ENCODE results near the gene CLPSL1. TPM values are rescaled to one million over a fixed set of nuclear protein-coding genes. Genes with fewer than 3 reads are reported as not detected.

Gene CLPSL1
- total RNA-seq, 1 donor from 2014 or later: not detected

GRCh38 chr6:35795453-35796071 lies 14.7 kb downstream of the CLPSL1 start:
- DNase-seq (ENCODE audit: low read depth): no peak

GRCh38 chr6:35796236-35796635 lies 15.4 kb downstream of the CLPSL1 start:
- no peak for DNase-seq (ENCODE audit: low read depth)

GRCh38 chr6:35797837-35798526 lies 17.2 kb downstream of the CLPSL1 start:
- DNase-seq (ENCODE audit: low read depth): no peak

GRCh38 chr6:35798706-35799105 lies 17.9 kb downstream of the CLPSL1 start:
- no peak for DNase-seq (ENCODE audit: low read depth)

- DNase-seq (ENCODE audit: low read depth): no peak
Observed at GRCh38 chr6:35801148-35801547, 20.3 kb downstream of the CLPSL1 start.

GRCh38 chr6:35804996-35805736 lies 24.3 kb downstream of the CLPSL1 start, which contains the start of gene LHFPL5:
Gene LHFPL5 (plus strand): TSS chr6:35805352. CDS start chr6:35805671, 319 bp downstream.
- no peak for DNase-seq (ENCODE audit: low read depth)

- DNase-seq (ENCODE audit: low read depth): no peak
Observed at GRCh38 chr6:35808688-35809087, 27.9 kb downstream of the CLPSL1 start.

- DNase-seq (ENCODE audit: low read depth): no peak
Observed at GRCh38 chr6:35809809-35810208, 29.0 kb downstream of the CLPSL1 start.

GRCh38 chr6:35810971-35811698 lies 30.3 kb downstream of the CLPSL1 start:
- DNase-seq (ENCODE audit: low read depth): peak; percentile 98

GRCh38 chr6:35811699-35811995 lies 30.8 kb downstream of the CLPSL1 start:
- peak; percentile 32 for DNase-seq (ENCODE audit: low read depth)

- DNase-seq (ENCODE audit: low read depth): no peak
Observed at GRCh38 chr6:35817515-35817914, 36.7 kb downstream of the CLPSL1 start.

GRCh38 chr6:35823601-35824000 lies 42.8 kb downstream of the CLPSL1 start:
- no peak for DNase-seq (ENCODE audit: low read depth)

GRCh38 chr6:35824552-35825192 lies 43.9 kb downstream of the CLPSL1 start:
- DNase-seq (ENCODE audit: low read depth): no peak

GRCh38 chr6:35829306-35829705 lies 48.5 kb downstream of the CLPSL1 start:
- no peak for DNase-seq (ENCODE audit: low read depth)

GRCh38 chr6:35831257-35832007 lies 50.6 kb downstream of the CLPSL1 start:
- peak; percentile 90 for DNase-seq (ENCODE audit: low read depth)

- peak; percentile 82 for DNase-seq (ENCODE audit: low read depth)
Observed at GRCh38 chr6:35833536-35833935, 52.7 kb downstream of the CLPSL1 start.

Other genes with a start within 250 kb of the CLPSL1 start
- 20.0 and 146 TPM in 2 replicates for gene FKBP5, start 92.1 kb upstream of the CLPSL1 start, total RNA-seq
- gene ARMC12, start 44.0 kb upstream of the CLPSL1 start, total RNA-seq: 0.35 and 0.87 TPM in 2 replicates
- gene CLPSL2, start 4.4 kb upstream of the CLPSL1 start, total RNA-seq: not detected in 2 replicates
- not detected in 2 replicates for gene CLPS, start 16.3 kb downstream of the CLPSL1 start, total RNA-seq
- gene LHFPL5, start 24.3 kb downstream of the CLPSL1 start, total RNA-seq: 0.10 TPM in 1 of 2 replicates, not detected in the other
- 104 and 134 TPM in 2 replicates for gene SRPK1, start 140.1 kb downstream of the CLPSL1 start, total RNA-seq
- 0.05 TPM in 1 of 2 replicates, not detected in the other for gene SLC26A8, start 243.6 kb downstream of the CLPSL1 start, total RNA-seq
- gene MAPK14, start 246.8 kb downstream of the CLPSL1 start, total RNA-seq: 52.8 and 86.7 TPM in 2 replicates

Measured in renal cortical epithelial cell (primary cell).